GM18502 (cell line): ENCODE data around the gene FXR2.

Experiments
- ATAC-seq: cut with Tn5 transposase; IDR thresholded peaks from one replicate; pipeline ENCODE4 v1.9.1; 2021; ENCODE audit warnings: mild to moderate bottlenecking; ENCODE audit not compliant: unreplicated experiment, poor library complexity

Gene FXR2

DNA sequence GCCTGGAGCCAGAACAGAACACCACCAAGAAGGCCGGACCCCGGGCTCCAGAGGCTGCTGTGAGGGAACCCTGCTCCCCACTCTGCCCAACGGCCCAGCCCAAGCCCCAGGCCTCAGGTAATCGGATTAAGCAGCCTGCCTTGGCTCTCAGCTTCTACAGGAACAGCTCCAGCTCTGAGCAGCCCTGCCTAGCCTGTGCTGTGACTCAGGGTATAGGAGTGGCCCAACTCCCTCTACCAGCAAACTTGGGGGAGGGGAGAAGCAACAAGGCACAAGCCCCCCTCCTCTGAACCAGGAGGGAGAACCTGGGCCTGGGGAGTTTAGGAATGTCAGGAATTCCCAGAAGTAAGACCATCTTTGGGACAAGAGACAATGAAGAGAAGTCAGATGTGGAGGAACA is 24.0 kb downstream of the FXR2 start:
- ATAC-seq = no peak

DNA sequence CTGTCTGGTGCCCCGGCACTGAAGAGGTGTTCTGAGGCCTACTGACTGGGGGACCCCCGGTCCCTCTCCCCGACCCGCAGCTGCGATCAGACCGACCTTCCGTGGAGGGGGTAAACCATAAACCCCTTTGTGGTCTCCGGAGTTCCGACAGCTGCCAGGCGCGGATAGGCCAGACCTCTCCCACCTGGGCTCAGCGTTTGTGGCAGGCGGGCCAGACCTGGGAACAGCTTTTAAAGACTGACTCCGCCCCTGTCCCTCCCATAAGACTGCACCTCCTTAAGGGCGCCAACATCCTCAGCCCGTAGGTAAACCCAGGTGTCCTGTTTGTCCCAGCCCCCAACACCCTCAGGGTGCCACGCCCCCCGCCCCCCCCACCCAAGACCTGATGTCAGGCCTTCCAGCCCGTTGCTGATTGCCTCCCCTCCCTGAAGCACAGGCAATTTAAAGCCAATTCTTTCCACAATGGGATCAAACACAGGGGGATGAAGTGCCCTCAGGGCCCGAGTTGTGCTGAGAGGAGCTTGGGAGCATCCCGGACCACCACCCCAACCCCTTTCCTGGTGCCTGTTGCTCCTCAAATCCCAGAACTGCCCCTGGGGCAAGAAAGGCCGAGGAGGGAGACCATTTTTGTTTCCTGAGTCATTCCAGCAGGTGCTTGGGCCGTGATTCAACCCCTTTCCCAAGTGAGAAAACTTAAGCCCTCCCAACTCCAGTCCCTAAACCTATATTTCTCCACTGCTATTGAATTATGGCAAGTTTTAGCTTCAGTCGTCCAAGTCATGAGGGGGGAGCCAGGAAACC is 24.6 kb downstream of the FXR2 start, which contains the start of gene SOX15:
Gene SOX15, minus strand, starts transcription at position 204 of the 801 bp plus-strand sequence. CDS start 418 bp downstream, outside the sequence.
- no peak for ATAC-seq

DNA sequence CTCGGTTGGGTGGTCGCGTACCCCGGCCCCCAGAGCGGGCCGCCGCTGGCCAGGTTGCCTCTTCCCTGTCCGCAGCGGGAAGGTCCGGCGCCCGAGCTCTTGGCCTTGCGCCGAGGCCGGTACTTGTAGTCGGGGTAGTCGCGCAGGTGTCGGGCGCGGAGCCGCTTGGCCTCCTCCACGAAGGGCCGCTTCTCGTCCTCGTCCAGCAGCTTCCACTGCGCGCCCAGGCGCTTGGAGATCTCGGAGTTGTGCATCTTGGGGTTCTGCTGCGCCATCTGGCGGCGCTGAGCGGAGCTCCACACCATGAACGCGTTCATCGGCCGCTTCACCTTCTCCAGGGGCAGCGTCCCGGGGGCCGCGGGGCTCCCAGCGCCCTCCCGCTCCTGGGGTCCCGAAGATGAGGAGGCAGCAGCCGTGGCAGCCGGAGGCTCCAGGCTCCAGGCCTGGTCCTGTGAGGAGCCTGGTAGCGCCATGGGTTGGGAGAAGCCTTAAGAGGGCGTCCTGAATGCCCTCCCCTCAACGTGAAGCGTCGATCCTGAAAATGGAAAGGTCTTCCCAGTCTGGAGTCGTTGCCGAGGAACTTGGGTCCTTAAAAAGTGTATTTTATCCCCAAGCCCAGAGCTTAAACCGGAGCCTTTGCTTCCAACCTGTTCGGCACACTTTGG is 25.4 kb downstream of the FXR2 start:
- ATAC-seq = no peak

DNA sequence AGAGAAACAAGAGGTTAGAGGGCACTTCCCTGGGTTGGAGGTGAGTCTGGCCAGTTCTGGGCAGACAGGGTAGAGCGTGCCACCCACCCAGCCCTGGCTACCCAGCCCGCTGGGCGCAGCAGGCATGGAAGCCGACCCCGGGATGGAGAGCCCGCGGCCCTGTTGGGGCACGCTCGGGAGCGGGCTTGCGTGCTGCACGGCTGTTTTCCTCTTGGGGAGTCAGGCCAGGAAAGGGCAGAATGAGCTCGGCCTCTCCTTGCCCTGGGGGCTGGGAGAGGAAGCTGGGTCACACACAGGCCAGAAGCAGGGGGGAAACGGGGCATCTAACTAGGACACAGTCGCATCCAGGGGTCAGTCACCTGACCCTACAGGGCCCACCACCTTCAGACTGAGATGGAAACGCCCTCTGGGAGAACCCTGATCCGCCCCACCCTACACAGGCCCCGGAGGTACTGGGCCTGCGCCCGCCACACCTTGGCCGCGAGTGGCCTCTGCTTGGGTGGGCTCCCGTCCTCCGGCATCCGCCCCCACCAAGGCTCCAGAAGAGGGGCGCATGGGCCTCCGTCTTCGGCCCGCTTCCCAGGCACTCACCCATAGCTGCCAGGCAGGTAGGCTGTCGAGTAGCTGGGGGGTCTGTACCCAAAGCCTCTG is 26.0 kb downstream of the FXR2 start:
- no peak for ATAC-seq

DNA sequence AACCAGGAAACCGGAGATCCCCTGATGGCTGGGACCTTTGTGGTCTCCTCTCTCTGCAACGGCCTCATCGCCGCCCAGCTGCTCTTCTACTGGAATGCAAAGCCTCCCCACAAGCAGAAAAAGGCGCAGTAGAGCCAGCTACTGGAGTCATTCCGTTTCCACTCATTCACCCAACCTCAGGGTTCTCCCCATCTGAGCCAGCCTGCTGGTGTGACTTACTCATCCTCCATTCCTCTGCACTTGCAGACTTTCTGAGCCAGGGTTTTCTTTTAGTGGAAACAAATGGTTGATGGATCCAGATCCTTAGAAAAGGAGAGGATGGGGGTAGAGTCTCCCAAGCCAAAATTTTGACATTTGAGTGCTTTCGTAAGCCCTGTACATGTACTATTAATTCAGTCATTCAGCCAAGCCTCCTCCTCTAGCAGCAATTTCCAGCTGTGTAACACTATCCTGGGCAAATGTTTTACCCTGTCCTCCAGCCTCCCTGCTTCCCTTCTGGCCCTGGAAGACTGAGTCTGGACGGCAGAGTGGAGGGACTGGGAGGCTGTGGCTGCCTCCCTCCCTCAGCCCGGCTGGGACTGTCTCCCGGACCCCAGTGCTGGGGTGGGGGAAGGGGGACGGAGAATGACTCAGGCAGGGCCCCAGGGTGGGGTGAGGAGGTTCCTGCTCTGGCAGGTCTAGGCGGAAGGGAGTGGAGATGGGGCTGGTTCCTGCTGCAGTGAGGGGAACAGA is 27.1 kb downstream of the FXR2 start:
- ATAC-seq = no peak

DNA sequence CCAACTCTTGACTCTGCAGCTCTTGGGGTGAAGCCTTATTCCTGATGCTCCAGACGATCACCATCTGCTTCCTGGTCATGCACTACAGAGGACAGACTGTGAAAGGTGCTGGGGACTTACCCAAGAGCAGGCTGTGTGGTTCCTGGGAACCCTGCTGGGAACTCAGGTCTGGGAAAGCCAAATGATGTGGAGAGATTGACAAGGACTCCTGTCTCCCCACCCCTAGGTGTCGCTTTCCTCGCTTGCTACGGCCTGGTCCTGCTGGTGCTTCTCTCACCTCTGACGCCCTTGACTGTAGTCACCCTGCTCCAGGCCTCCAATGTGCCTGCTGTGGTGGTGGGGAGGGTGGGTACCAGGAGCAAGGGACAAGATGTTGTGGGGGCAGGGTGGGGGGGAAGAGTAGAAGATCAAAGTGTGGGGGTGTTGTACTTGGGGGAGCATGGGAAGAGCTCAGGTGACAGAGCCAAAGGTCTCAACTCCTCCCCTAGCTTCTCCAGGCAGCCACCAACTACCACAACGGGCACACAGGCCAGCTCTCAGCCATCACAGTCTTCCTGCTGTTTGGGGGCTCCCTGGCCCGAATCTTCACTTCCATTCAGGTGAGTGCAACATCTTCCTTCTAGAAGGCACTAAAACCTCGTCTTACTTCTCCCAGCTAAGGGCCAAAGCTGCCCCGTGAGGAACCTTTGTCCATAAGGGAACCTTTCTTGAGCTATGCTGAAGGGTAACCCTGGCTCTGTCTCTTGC is 27.9 kb downstream of the FXR2 start:
- ATAC-seq = no peak

DNA sequence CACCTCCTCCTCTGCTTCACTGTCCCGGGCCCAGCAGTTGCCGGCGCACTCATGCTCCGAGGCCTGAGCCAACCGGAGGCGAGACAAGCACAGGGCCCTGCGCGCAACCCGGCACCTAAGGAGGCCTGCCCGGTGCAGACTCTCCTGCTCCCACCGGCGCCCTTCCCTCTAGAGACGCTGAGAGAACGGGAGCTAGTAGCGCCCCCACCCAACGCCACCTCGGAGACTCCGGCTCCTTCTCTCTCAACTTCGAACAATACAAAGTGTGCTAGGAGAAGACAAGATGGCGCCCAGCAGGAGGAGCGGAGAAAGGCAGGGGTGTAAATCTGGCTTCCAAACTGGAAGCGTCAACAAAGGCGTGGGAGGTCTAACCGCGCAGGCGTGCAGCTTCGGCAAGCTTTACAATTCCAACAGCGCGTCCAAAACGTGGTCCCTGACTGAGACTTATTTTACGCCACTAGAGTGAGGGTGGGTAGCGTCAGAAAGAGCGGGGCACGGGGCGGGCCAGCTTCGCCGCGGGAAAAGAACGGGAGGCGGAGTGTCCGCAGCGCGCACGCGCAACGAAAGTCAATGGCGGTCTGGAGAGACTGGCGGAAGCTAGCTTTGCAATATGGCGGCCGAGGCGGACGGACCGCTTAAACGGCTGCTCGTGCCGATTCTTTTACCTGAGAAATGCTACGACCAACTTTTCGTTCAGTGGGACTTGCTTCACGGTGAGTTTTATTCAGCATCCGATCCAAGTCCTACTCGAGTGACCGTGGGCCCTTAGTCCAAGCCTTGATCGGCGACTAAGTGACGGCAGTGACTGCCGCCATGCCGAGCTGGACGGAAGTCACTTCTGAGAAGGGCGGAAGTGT is 31.2 kb downstream of the FXR2 start, which contains the start of gene MPDU1:
Gene MPDU1, plus strand, starts transcription at position 600 of the 857 bp plus-strand sequence. Its CDS starts 11 bp downstream, at position 611.
- ATAC-seq = peak; percentile 62

DNA sequence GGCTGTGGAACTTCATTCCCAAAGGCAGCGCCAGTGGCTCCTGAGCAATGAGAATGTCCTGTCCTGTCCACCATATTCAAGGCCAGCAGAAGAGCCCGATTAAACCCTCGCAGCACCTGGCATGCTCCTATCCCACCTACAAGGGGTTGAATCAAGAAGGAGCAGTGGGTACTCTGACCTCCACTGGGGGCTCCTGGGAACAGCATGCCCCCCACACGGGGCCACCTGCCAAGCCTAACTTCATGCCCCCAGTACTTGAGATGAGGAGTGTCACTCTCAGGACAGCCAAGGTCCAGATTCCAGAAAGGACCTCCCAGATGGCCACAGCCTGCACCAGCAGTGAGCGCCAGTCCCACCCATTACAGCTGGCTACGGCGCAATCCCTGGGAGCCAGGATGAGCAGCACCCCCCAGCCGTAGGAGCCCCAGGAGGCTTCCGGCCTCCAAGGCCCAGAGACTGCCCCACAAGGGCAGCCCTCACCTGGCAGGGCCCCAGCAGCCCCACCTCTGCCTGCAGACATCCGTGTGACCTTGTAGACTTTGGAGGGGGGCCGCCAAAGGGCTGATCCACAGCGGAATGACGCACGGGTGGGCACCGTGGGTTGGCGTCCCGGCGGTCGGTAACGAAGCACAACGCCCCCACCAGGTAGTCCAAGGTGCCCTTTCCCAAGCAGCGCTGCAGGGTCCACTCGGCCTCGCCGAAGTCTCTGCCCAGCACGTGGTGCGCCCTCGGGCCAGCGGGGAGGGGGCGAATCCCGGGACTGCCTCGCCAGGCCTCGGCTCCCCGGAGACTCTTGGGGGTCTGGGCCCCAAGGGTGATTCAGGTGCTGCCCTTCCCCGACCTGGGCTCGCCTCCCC is 32.1 kb downstream of the FXR2 start:
- ATAC-seq = no peak

DNA sequence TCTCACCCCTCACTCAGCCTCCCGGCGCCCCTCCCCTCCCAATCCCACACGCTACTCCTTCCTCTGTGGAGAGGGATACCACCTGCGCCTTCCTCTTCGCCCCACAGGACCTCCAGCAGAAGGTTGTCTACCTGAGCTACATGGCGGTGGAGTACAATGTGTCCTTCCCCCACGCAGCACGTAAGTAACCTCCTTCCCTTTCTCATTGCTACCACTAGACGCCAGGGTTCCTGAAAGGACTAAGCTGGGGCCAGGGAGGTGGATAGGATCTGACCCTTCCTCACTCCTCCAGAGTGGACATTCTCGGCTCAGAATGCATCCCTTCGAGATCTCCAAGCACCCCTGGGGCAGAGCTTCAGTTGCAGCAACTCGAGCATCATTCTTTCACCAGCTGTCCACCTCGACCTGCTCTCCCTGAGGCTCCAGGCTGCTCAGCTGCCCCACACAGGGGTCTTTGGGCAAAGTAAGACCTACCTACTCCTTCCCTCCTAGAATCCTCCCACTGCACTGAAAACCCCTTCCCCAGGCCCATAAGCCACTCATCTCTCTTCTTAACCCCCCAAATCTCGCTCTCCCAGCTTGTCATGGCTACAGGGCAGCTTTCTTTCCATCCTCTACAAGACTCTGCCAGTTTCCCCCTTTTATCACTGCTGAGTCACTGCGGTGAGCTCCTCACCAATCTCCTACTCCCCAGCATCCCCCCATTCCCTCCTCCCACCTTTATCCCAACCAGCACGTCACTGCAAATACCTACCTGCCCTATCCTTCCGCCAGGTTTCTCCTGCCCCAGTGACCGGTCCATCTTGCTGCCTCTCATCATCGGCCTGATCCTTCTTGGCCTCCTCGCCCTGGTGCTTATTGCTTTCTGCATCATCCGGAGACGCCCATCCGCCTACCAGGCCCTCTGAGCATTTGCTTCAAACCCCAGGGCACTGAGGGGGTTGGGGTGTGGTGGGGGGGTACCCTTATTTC is 33.8 kb downstream of the FXR2 start:
- no peak for ATAC-seq

DNA sequence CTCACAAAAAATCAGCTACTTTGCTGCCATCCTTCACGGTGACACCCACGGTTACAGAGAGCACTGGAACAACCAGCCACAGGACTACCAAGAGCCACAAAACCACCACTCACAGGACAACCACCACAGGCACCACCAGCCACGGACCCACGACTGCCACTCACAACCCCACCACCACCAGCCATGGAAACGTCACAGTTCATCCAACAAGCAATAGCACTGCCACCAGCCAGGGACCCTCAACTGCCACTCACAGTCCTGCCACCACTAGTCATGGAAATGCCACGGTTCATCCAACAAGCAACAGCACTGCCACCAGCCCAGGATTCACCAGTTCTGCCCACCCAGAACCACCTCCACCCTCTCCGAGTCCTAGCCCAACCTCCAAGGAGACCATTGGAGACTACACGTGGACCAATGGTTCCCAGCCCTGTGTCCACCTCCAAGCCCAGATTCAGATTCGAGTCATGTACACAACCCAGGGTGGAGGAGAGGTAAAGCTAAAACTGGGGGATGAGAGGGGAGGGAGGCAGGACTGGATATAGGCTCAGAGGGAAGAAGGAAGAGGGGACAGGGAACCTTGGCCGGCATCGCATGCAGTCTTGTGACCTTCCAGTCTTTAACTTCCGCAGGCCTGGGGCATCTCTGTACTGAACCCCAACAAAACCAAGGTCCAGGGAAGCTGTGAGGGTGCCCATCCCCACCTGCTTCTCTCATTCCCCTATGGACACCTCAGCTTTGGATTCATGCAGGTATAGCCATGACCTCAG is 34.7 kb downstream of the FXR2 start:
- ATAC-seq = no peak

DNA sequence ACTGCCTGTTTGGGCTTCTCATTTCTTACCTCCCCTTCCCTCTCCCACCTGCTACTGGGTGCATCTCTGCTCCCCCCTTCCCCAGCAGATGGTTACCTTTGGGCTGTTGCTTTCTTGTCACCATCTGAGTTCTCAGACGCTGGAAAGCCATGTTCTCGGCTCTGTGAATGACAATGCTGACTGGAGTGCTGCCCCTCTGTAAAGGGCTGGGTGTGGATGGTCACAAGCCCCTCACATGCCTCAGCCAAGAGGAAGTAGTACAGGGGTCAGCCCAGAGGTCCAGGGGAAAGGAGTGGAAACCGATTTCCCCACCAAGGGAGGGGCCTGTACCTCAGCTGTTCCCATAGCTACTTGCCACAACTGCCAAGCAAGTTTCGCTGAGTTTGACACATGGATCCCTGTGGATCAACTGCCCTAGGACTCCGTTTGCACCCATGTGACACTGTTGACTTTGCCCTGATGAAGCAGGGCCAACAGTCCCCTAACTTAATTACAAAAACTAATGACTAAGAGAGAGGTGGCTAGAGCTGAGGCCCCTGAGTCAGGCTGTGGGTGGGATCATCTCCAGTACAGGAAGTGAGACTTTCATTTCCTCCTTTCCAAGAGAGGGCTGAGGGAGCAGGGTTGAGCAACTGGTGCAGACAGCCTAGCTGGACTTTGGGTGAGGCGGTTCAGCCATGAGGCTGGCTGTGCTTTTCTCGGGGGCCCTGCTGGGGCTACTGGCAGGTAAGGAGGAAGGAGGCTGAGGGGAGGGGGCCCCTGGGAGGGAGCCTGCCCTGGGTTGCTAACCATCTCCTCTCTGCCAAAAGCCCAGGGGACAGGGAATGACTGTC is 35.5 kb downstream of the FXR2 start, which contains the start of gene CD68:
Gene CD68, plus strand, starts transcription at position 638 of the 833 bp plus-strand sequence. Its CDS starts 40 bp downstream, at position 678.
- ATAC-seq = no peak

DNA sequence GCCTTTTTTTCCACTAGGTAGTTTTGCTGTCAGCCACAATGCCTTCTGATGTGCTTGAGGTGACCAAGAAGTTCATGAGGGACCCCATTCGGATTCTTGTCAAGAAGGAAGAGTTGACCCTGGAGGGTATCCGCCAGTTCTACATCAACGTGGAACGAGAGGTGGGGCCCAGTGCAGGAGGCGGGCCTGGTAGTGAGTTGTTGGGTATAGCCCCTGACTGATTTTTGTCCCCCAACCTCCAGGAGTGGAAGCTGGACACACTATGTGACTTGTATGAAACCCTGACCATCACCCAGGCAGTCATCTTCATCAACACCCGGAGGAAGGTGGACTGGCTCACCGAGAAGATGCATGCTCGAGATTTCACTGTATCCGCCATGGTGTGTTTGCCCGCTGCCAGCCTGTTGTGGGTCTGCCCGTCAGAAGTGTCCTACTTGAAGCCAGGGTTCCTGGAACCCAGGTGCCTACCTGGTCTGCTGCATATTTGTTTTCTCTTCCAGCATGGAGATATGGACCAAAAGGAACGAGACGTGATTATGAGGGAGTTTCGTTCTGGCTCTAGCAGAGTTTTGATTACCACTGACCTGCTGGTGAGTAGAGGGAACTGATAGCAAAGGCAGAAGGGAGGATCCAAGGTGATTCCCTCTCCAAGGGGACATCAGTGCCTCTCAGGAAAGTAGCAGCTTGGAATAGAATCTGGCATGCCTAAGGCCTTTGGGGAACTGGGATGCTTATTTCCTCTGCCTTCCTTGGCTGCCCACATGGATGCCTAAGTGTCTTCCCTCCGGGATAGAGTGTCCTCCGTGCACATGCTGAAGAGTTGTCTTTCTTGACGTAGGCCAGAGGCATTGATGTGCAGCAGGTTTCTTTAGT is 37.1 kb downstream of the FXR2 start:
- no peak for ATAC-seq

DNA sequence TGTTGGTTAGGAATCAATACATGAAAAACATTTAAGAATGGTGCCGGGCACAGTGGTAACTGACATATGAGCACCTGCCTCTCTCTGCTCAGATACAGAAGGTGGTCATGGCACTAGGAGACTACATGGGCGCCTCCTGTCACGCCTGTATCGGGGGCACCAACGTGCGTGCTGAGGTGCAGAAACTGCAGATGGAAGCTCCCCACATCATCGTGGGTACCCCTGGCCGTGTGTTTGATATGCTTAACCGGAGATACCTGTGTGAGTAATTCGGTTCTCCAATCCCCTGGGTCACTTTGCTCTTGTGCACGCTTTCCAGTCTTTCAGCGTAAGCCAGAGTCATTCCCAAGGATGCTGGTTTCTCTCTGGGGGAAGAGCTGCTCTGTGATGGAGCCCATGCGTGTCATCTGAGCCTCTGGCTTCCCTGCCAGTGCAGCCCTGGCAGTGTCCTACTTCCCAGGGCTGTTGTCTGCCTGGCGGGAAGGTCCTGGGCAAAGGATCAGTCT is 38.2 kb downstream of the FXR2 start:
- no peak for ATAC-seq

DNA sequence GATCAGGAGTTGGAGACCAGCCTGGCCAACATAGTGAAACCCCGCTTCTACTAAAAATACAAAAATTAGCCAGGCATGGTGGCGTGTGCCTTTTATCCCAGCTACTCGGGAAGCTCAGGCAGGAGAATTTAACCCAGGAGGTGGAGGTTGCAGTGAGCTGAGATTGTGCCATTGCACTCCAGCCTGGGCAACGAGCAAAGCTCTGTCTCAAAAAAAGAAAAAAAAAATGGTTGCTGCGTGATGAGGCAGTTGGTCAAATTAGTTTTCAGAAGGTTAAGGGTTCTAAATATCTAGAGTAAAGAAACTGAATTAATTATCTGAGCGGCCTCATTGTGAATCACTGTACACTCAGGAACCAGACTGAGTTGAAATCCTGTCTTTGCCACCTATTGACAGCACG is 38.7 kb downstream of the FXR2 start:
- no peak for ATAC-seq
